Measurements from ENCODE around the gene UBE2I.
"Not testable (repeated sequence)": the region's sequence is repeated elsewhere in the genome, so short reads cannot be mapped to it uniquely, and the experiment has no call there.

Gene UBE2I

DNA sequence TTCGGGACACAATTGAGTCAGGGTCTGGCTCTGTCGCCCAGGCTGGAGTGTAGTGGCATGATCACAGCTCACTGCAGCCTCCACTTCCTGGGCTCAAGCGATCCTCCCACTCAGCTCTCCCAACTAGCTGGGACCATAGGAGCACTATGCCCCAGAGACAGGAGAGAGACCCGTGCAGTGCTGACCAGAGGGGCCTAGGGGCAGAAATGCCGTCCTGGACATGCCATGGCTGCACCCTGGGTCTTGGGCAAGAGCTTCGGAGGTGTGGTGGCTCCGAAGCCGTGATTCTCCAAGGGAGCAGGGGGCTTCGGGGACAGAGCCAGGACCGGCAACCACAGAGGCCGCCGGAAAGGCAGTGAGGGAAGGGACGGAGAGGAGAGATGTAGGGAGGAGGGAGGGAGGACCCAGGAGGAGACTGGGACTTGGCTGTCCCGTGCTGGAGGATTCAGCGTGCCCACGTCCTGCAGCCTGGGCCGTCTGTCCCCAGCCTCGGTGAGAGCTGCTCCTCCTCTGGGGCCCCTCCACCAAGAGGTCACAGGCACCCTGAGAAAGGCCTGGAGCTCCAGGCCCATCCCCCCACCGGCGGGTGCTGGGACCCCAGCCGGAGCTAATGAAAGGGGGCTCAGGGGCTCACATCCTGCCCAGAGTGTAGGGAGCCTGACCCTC lies 31.7 kb upstream of the UBE2I start:
- DNase-seq = no peak

DNA sequence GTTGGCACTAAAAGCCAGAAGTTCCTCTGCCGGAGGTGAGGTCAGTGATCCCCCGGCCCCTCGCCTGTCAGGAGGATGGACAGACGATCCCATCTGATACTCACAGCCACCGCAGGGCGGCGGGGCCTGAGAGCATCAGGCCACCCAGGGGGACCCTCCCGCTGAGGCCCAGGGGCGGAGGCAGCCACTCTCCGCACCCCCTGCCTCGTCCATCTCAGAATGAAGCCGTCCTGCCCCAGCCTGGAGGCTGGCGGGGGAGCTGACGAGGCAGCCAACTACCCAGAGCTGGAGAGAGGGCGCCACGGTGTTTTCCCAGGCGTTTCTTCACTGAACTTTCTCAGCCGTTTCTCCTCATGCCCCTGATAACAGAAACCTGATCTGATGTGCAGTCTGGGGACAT lies 31.0 kb upstream of the UBE2I start:
- DNase-seq = no peak

DNA sequence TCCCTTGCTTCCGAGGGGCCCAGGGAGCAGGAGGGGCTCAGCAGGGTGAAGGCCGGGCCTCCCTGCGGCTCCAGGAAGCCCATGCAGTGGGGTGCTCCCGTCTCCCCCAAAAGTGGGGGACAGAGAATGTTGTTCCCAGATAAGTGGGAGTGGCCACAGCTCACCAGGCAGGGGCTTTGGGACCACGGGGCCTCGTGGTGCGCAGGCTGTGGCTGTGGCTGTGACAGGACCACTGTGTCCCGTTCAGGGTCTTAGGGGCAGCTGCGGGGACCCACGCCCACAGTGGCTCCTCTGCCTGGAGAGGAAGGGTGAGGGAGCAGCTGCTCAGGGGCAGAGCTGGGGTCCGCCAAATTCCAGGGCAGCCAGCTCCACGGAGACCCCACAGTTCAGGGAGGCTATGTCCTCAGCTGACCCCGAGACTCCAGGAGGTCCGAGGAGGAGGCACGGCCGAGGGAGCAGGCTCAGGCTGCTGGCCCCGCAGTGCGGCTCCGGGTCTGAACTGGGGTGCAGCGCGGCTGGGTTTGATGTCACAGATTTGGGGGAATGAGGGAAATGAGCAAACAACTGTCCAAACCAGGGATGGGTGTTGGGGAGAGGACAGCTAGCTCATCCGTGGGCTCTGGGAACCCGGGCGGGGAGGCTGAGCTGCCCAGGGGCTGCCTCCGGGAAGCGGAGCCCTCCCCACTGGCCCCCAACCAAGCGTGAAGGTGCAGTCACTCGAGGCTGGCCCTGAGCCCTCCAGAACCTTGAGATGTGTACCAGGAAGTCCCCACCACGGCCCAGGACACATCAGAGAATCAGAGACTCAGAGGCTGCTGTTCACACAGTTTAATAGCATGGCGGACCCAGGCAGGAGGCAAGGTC lies 30.1 kb upstream of the UBE2I start:
- DNase-seq = no peak

DNA sequence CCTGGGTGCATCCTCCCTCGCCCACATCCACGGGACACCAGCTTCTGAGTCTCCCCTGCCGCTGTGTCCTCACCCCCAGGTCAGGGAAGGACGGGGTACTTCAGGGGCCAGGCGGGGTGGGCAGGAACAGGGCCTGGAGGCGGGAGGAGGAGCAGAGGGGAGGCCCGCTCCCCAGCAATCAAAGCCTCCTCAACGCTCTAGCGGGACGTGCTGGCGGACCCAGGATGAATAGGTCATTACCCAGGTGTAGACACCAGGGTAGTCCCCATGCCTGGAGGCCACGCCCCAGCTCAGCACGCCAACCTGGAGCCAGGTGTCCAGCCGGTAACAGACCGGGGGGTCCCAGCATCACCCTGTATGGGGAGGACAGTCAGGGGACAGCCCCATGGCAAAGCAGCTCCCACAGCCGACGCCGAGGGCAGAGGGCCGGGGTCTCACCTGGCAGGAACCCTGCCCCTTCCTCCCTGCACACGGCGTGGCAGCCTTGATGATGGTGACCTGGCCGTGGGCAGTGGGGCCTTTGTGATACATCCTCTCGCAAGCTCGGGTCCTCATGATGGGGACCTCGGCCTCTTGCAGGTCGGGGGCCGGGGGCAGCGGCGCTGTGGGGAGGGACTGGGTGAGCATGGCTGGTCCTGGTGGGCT lies 29.4 kb upstream of the UBE2I start:
- DNase-seq = no peak

DNA sequence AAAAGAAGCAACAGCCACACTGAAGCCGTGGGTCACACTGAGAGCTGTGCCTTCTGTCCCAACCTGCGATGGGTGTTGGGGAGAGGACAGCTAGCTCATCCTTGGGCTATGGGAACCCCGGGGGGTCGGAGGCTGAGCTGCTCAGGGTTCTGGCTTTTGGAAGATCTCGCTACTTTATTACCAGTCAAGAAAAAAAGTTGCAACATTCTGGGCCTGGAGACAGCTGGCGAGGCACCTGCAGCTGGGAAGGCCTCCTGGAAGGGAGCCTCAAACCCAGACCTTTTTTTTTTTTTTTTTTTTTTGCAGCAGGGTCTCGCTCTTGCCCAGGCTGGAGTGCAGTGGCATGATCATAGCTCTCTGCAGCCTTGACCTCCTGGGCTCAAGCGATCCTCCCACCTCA lies 28.7 kb upstream of the UBE2I start:
- DNase-seq = no peak

DNA sequence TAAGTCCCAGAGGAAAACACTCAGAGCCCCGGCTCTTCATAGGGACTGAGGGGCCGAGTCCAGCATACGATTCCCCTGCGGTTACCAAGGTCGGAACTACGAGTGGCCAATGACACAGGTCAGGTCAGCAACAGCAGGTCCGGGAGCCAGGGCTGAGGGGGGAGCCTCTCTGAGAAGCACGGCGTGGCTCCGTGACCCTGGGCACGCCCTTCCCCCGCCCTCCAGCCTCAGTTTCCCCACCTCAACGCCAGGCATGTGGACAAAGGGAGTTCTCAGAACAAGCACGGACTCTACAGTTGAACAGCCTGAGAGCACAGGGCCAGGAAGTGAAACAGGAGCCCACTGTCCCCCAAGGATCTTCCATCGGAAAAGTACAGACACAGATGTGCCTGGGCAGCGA lies 27.9 kb upstream of the UBE2I start:
- no peak for DNase-seq

DNA sequence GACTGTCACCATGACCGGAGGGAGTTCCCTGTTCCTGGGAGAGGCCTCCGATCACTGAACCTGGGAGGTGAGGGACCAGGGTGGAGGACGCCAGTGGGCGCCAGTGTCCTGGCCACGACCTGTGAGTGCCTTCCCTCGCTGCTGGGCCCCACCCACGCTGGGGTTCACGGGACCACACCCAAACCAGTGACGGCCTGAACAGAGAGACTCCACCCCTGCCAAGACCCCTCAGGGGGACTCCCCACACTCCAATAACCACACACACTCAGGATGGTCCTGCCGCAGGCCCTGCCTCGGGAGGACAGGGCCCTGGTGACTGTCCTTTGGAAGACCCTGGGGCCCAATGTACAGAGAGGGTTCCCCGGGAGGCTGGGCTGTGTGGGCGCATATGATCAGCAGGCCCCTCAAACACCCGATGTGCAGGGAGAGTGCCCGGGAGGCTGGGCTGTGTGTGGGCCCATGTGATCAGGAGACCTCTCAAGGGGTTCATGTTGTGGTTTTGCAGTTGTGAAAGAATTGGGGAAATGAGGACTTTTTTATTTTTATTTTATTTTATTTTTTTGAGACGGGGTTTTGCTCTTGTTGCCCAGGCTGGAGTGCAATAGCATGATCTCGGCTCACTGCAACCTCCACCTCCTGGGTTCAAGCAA lies 27.0 kb upstream of the UBE2I start:
- no peak for DNase-seq

DNA sequence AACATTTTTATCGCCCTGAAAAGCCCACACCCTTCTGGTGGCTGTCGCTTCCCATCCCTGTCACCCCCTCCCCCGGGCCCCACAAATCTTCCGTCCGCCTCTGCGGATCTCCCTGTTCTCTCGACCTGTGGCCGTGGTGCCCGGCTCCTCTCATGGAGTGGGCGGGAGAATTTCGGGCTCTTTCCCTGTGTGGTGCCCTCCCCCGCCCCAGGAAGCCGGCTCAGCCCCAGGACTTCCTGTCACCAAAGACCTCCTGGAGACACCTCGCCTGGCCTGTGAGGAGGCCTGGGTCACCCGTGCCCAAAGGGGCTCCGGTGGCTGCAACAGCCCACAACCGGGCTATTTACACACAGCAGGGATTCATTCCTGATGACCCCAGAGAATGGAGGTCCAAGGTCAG lies 26.1 kb upstream of the UBE2I start:
- no peak for DNase-seq

DNA sequence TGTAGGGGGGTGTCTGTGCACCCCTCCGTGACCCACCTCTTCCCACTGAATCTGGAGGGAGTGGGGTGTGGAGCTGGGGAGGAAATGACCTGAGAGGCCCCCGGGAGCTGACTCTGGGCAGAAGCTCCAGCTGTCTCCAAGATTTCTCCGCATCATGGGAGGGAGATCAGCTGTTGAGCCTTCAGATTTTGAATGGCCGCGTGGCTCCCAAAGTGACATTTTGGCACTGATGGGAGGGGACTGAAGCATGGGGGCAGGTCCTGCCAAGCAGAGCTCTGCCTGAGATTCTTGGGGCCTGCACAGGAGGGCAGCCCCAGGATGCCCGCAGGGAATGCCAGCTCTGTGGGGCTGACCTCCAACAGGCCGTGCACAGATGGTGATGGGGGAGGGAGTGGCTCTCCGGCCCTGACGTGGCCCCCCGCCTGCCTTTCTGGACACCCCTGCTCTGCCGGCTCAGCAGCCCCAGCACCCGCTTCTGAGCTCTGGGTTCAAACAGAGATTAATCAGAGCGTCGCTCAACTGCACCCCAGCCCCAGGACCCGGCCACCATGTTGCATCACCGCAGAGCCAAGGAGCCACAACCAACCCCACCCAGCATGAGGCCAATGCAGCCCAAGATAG lies 25.3 kb upstream of the UBE2I start:
- DNase-seq = no peak

DNA sequence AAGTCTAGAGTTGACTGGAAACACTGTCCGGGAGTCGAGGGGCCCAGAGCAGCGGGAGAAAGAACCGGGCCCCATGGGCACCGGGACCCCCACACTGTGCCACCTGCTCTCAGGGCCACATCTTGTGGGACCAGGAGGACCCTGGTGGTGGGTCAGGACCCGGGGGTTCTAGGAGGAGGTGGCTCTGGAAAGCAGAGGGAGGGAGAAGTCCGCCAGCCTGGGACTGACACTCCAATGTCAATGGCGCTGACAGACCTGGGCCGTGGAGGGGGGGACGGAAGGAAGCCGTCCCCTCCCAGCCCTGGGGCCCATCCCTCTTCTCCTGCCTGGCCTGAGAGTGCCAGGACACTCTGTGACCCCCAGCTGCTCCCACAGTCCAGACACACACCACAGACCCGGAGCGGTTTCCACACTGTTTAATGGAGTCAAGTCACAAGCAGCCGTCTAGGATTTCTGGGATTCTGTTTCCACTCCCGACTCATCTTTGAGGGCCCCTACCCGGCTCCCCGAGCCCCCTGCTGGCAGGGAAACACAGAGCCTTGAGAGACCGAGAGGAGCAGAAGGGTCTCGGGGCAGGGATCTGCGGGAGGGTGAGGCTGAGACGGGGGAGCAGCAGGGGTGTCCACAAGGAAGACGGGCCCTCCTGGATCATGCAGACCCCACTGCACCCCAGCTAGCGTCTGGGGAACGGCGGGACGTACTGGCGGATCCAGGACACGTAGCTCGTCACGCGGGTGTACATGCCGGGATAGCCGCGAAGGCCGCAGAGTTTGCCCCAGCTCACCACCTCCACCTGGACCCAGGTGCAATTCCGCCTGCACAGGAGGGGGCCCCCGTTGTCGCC lies 23.5 kb upstream of the UBE2I start:
- DNase-seq = no peak

DNA sequence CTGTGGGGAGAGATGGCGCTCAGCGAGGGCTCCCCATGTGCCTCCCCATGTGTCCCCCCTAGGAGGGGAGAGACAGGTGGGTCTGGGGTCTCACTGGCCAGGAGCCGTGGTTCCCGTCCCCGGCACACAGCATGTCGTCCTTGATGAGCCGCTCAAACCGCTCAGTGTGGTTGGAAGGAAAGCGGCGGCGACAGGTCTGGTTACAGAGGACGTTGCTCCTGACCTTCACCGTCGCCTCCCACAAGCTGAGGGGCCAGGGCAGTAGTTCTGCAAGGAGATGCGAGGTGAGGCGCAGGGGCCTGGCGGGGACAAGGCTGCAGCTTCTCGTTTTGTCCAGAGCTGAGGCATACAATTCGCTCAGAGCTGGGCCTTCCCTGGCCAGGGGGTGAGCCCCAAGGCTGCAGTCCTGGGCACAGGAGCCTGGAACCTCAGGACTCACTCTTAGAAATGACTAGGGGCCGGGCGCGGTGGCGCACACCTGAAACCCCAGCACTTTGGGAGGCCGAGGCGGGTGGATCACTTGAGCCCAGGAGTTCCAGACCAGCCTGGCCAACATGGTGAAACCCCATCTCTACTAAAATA lies 22.8 kb upstream of the UBE2I start:
- DNase-seq = no peak

DNA sequence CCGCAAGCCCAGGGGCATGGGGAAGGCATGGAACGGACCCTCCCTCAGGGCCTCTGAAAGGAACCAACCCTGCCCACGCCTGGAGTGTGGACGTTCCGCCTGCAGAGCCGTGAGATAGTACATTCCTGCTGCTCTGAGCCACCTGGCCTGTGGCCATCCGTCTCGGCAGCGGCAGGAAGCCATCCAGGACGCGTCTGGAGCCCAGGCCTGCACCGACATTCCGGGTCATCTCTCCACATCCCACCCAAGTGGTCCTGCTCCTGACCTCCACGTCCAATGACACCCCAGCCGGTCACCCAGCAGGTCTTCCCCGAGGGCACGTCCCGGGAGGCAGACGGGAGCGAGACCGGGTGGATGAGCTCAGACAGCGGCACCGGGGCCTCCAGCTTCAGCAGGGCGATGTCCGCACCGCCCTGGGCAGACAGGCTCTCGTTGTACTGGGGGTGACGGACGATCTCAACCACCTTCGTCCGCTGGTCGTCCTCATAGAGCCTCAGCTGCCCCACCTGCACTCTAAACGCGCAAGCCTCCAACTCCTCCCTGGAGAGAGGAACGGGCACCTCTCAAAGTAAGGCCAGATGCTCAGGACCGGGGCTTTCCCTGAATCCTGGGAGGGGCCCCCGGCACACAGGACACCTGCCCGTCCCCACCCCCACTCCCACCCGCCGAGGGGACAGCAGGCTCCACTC lies 21.3 kb upstream of the UBE2I start:
- no peak for DNase-seq

DNA sequence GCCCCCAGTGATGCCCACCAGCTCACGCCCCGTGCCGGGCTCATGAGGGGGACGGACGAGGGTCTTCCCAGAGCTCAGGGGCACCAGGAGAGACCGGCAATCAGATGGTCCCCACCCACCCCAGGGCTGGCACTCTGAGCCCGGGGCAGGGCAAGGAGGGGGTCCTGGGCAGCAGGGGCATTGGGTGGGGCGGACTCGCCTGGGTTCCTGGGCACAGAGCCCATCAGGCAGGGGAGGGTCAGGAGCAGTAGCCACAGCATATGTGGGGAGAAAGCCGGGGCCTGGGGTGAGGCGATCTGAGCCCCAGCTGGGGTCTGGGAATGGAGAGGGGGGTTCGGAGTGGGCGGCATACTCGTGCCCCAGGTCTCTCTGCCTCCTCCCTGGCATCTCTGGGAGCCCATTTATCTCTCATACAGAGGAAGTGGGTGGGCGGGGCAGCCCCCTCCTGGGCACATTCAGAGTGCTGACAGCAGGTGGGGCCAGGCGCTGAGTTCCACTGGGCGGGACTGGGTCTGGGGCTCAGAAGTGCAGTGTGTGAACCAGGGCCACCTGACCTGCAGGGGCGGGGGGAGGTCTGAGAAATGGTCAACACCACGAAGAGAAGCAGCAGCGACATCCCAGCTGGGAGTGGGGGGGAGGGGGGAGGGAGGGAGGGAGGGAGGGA lies 20.5 kb upstream of the UBE2I start:
- peak; percentile 12 for DNase-seq

DNA sequence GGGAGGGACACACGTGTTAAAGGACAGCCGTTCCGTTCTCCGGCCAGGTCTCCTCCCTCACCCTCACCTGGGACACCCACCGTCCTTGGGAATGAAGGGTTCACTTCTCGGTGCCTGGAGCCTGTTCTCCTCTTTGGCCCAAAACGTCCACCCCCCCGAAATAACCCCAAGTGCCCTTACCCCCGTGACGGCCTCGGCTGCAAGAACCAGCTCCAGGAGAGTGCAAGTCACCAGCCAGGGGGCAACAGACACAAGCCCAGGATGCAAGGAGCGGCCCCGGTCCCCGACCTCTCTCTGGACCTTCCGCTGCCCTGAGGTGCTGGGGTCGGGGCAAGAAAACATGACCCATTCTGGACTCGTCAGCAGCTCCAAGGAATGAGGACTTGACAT lies 20.0 kb upstream of the UBE2I start:
- DNase-seq = no peak

DNA sequence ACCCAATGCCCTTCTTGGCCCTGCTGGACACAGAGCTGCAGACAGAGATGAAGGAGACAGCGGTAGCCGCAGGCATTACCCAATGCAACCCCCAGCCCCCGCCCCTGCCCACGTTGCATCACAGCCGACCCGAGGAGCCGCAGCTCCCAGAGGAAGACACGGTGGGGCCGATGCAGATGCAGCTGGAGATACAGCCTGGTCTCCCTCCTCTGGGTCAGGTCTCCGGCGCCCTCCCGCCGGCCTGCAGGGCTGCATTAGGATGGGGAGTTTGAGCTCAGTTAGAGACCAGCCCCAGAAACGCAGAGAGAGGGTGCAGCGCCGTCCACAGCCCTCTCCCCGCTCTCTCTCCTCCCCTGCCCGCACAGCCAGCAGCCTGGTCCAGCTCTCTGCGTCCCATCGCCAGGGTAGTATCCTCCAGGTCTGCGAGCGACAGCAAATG lies 19.4 kb upstream of the UBE2I start:
- DNase-seq = no peak

DNA sequence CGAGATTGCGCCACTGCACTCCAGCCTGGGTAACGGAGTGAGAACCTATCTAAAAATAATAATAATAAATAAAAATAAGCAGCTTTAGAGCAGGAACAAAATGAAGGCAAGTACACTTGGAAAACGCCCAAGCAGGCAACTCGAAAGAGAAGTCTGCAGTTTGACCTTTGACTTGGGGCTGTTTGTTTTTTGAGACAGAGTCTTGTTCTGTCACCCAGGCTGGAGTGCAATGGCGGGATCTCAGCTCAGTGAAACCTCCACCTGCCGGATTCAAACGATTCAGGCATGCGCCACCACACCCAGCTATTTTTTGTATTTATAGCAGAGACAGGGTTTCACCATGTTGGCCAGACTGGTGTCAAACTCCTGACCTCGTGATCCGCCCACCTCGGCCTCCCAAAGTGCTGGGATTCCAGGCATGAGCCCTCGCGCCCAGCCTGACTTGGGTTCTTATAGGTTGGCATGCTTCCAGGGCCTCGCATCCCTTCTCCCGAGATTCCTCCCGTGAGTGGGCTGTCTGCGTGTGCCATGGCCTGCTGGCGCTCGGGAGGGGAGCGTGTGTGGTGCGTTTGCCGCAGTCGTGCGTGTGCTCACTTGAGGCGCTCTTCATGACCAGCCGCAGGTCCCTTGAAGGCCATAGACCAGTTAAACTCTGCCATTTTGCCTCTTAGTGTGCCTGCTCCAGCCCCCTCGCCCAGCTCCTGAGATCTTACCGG lies 18.4 kb upstream of the UBE2I start:
- no peak for DNase-seq

DNA sequence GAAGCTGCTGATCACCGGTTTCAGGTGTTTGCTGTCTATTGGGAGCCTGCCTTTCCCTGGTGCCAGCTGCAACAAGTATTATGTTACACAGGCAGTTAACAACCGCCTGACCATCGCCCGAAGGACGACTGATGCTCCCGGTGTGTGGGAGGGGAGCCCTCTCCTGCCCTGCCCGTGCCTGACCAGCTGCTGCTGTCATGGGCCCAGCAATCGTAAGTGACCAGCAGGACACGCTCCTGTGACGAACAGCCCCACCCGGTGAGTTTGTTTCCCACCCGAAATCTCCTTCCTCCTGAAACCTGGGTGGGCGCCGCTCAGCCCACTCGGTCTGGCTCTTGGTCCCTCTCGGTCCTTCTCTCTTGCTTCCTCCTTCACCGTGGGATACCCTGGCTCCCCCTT lies 17.9 kb upstream of the UBE2I start:
- peak; percentile 71 for DNase-seq

DNA sequence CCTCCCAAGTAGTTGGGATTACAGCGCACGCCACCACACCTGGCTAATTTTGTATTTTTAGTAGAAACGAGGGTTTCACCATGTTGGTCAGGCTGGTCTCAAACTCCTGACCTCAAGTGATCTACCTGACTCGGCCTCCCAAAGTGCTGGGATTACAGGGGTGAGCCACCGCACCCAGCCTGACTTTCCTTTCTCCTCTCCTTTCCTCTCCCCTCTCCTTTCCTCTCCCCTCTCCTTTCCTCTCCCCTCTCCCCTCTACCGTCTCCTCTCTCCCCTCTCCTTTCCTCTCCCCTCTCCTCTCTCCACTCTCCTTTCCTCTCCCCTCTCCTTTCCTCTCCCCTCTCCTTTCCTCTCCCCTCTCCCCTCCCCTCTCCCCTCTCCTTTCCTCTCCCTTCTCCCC lies 17.2 kb upstream of the UBE2I start:
- not testable (repeated sequence) for DNase-seq

DNA sequence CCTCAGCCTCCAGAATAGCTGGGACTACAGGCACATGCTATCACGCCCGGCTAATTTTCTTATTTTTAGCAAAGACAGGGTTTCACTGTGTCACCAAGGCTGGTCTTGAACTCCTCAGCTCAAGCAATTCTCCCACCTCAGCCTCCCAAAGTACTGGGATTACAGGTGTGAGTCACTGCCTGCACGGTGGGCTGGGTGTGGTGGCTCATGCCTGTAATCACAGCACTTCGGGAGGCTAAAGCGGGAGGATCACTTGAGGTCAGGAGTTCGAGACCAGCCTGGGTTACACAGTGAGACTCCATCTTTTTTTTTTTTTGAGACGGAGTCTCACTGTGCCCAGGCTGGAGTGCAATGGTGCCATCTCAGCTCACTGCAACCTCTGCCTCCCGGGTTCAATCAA lies 16.6 kb upstream of the UBE2I start:
- not testable (repeated sequence) for DNase-seq

Data from NCI-H1092 treated with DMSO at 0.1 percent for 48 hours (cell line).